HEK293 (cell line): ENCODE data around the gene KRT81.

Experiments used
- CTCF ChIA-PET: fragments of 350-600 bp; formaldehyde crosslinking; extraction: SDS; loops from one replicate; lab custom pipeline; 2021; ENCODE audit warnings: antibody characterized with exemption; lab: Yijun Ruan, JAX
- POLR2A ChIA-PET: fragments of 300-600 bp; formaldehyde crosslinking; extraction: SDS; loops from one replicate; lab custom pipeline; 2020; ENCODE audit warnings: antibody characterized with exemption, inconsistent platforms; lab: Yijun Ruan, JAX
- H3K27ac ChIP-seq: fragments of 200-500 bp; sonication (Bioruptor generic); 2 replicates; pipeline ENCODE4 v1.5.1; 2014; ENCODE audit warnings: low read depth, low read length, control low read depth, inconsistent platforms; ENCODE audit errors: extremely low read depth
- H3K36me3 ChIP-seq, 2 experiments: fragments of 200-500 bp in 1 of 2; sonication (Bioruptor generic) in 1 of 2; 1 replicate in 1 of 2; 2 replicates in 1 of 2; pipeline ENCODE4 v1.5.1; 2014 to 2017; ENCODE audit warnings: inconsistent platforms in 2 of 2, low read length in 2 of 2; ENCODE audit not compliant: control insufficient read depth in 2 of 2, insufficient read depth in 1 of 2
- H3K4me1 ChIP-seq: fragments of 200-500 bp; sonication (Bioruptor generic); 2 replicates; pipeline ENCODE4 v1.5.1; 2014; ENCODE audit warnings: mild to moderate bottlenecking, low read length, inconsistent platforms; ENCODE audit not compliant: control insufficient read depth, insufficient read depth
- H3K4me3 ChIP-seq: 2 replicates; pipeline ENCODE4 v1.5.1; 2011; ENCODE audit warnings: low read depth, mild to moderate bottlenecking, control low read depth, low read length, moderate library complexity
- H3K9me3 ChIP-seq: fragments of 200-500 bp; sonication (Bioruptor generic); 2 replicates; pipeline ENCODE4 v1.5.1; 2014; ENCODE audit warnings: low read depth, low read length, inconsistent platforms; ENCODE audit not compliant: control insufficient read depth, insufficient read depth
- BCL6B ChIP-seq: fragments of 450-650 bp; formaldehyde crosslinking; IDR thresholded peaks from 2 replicates; pipeline ENCODE4 v1.5.1; 2017; ENCODE audit warnings: missing biosample characterization, missing genetic modification characterization
- EGR2 ChIP-seq: fragments of 450-650 bp; formaldehyde crosslinking; IDR thresholded peaks from 2 replicates; pipeline ENCODE4 v1.5.1; 2016; ENCODE audit warnings: low read depth, missing biosample characterization, missing genetic modification characterization
- GLIS2 ChIP-seq: fragments of 450-650 bp; formaldehyde crosslinking; IDR thresholded peaks from 2 replicates; pipeline ENCODE4 v1.5.1; 2016; ENCODE audit warnings: missing biosample characterization, missing genetic modification characterization
- MYNN ChIP-seq: fragments of 450-650 bp; formaldehyde crosslinking; IDR thresholded peaks from 2 replicates; pipeline ENCODE4 v1.5.1; 2016; ENCODE audit warnings: missing biosample characterization, missing genetic modification characterization, borderline replicate concordance
- REST ChIP-seq: fragments of 450-650 bp; formaldehyde crosslinking; IDR thresholded peaks from 2 replicates; pipeline ENCODE4 v1.5.1; 2016; ENCODE audit warnings: missing biosample characterization, missing genetic modification characterization
- ZBTB17 ChIP-seq: fragments of 450-650 bp; formaldehyde crosslinking; IDR thresholded peaks from 2 replicates; pipeline ENCODE4 v1.5.1; 2016; ENCODE audit warnings: missing biosample characterization, missing genetic modification characterization
- ZBTB20 ChIP-seq: fragments of 450-650 bp; formaldehyde crosslinking; IDR thresholded peaks from 2 replicates; pipeline ENCODE4 v1.5.1; 2016; ENCODE audit warnings: missing biosample characterization, missing genetic modification characterization
- ZBTB48 ChIP-seq: fragments of 450-650 bp; formaldehyde crosslinking; IDR thresholded peaks from 2 replicates; pipeline ENCODE4 v1.5.1; 2016; ENCODE audit warnings: missing biosample characterization, missing genetic modification characterization
- ZBTB49 ChIP-seq: fragments of 450-650 bp; formaldehyde crosslinking; IDR thresholded peaks from 2 replicates; pipeline ENCODE4 v1.5.1; 2016; ENCODE audit warnings: missing biosample characterization, missing genetic modification characterization, low read depth
- ZNF175 ChIP-seq: fragments of 450-650 bp; formaldehyde crosslinking; IDR thresholded peaks from 2 replicates; pipeline ENCODE4 v1.5.1; 2016; ENCODE audit warnings: missing biosample characterization, missing genetic modification characterization
- ZNF2 ChIP-seq: fragments of 450-650 bp; formaldehyde crosslinking; IDR thresholded peaks from 2 replicates; pipeline ENCODE4 v1.5.1; 2016; ENCODE audit warnings: missing biosample characterization, missing genetic modification characterization
- ZNF211 ChIP-seq: fragments of 450-650 bp; formaldehyde crosslinking; IDR thresholded peaks from 2 replicates; pipeline ENCODE4 v1.5.1; 2016; ENCODE audit warnings: low read depth, missing biosample characterization, missing genetic modification characterization
- ZNF223 ChIP-seq: fragments of 450-650 bp; formaldehyde crosslinking; IDR thresholded peaks from 2 replicates; pipeline ENCODE4 v1.5.1; 2016; ENCODE audit warnings: missing biosample characterization, missing genetic modification characterization
- ZNF394 ChIP-seq: fragments of 450-650 bp; formaldehyde crosslinking; IDR thresholded peaks from 2 replicates; pipeline ENCODE4 v1.5.1; 2016; ENCODE audit warnings: missing biosample characterization, missing genetic modification characterization, mild to moderate bottlenecking, moderate library complexity, borderline replicate concordance
- ZNF561 ChIP-seq: fragments of 450-650 bp; IDR thresholded peaks from 2 replicates; pipeline ENCODE4 v1.5.1; 2018; ENCODE audit warnings: missing biosample characterization, missing genetic modification characterization, borderline replicate concordance
- ZNF658 ChIP-seq: fragments of 450-650 bp; formaldehyde crosslinking; IDR thresholded peaks from 2 replicates; pipeline ENCODE4; 2016; ENCODE audit warnings: missing biosample characterization, missing genetic modification characterization
- ZNF776 ChIP-seq: fragments of 450-650 bp; formaldehyde crosslinking; IDR thresholded peaks from 2 replicates; pipeline ENCODE4 v1.5.0; 2017; ENCODE audit warnings: missing biosample characterization, missing genetic modification characterization, borderline replicate concordance
- ZSCAN18 ChIP-seq: fragments of 450-650 bp; formaldehyde crosslinking; IDR thresholded peaks from 2 replicates; pipeline ENCODE4 v1.5.1; 2016; ENCODE audit warnings: missing biosample characterization, missing genetic modification characterization
- TF ChIP-seq, protein P1 (sequence below): fragments of 450-650 bp; formaldehyde crosslinking; IDR thresholded peaks from 2 replicates; pipeline ENCODE4 v1.5.1; 2016; ENCODE audit warnings: missing biosample characterization, missing genetic modification characterization
- TF ChIP-seq, protein P2 (sequence below): fragments of 450-650 bp; formaldehyde crosslinking; IDR thresholded peaks from 2 replicates; pipeline ENCODE4 v1.5.1; 2017; ENCODE audit warnings: missing biosample characterization, missing genetic modification characterization

Gene KRT81

DNA sequence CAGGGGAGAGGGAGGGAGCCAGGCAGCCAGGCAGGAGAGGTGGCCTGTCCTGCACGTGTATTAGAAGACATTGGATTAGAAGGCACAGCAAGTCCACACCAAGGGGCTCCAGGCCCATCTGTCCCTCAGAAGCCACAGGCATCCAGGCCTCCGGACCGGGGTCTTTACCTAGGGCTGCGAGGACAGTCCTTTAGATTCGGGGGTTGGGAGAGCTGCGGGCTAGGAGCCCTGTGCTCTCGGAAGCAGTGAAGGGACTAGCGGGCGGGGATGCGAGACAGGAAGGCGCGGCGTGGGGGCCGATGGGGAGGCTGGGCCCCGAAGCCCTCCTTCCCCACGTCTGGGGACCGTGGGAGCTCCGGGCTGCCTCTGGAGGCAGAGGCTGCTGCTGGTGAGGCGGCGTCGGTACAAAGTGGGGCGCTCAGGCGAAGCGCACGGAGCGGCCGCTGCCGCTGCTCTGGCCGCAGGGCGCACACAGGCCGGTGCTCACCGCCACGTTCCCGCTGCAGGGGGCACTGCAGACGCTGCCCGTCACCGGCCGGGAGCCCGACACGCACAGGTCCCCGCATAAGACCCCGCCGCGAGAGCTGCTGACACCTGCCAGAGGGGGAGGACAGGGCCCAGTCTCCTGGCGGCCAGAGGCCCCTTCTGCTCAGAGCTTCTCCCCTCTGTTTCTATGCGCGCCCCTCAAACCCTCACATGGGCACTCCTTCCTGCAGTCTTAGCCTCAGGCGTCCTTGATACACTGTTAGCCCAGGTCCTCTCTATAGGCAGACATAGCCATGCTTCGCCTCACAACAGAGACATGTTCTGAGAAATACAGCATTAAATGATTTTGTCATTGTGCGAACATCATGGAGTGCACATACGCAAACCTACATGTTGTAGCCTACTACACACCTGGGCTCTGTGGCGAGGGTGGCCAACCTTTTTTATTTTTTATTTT, 41.0 kb downstream of the KRT81 start (continued):
- no peak for TF ChIP-seq ZBTB49
- no peak for TF ChIP-seq REST (tag by site-specific recombination)
- TF ChIP-seq ZBTB17 (tag by site-specific recombination) = no peak
- TF ChIP-seq ZNF2 (tag by site-specific recombination) = no peak

GRCh38 chr12:52249511-52250047, 41.8 kb downstream of the KRT81 start:
- CTCF ChIA-PET = interaction anchor here (0.9 to 3.0 kb wide), 2 partner anchors 28 to 30 kb away, joined by 4 to 18 read pairs; no protein-coding TSS in a partner anchor
- TF ChIP-seq, protein P1, sequence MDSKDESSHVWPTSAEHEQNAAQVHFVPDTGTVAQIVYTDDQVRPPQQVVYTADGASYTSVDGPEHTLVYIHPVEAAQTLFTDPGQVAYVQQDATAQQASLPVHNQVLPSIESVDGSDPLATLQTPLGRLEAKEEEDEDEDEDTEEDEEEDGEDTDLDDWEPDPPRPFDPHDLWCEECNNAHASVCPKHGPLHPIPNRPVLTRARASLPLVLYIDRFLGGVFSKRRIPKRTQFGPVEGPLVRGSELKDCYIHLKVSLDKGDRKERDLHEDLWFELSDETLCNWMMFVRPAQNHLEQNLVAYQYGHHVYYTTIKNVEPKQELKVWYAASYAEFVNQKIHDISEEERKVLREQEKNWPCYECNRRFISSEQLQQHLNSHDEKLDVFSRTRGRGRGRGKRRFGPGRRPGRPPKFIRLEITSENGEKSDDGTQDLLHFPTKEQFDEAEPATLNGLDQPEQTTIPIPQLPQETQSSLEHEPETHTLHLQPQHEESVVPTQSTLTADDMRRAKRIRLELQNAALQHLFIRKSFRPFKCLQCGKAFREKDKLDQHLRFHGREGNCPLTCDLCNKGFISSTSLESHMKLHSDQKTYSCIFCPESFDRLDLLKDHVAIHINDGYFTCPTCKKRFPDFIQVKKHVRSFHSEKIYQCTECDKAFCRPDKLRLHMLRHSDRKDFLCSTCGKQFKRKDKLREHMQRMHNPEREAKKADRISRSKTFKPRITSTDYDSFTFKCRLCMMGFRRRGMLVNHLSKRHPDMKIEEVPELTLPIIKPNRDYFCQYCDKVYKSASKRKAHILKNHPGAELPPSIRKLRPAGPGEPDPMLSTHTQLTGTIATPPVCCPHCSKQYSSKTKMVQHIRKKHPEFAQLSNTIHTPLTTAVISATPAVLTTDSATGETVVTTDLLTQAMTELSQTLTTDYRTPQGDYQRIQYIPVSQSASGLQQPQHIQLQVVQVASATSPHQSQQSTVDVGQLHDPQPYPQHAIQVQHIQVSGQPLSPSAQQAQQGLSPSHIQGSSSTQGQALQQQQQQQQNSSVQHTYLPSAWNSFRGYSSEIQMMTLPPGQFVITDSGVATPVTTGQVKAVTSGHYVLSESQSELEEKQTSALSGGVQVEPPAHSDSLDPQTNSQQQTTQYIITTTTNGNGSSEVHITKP (tag by site-specific recombination) = no peak
- TF ChIP-seq ZNF394 = no peak
- TF ChIP-seq ZNF776 (tag by site-specific recombination) = no peak
- TF ChIP-seq, protein P2, sequence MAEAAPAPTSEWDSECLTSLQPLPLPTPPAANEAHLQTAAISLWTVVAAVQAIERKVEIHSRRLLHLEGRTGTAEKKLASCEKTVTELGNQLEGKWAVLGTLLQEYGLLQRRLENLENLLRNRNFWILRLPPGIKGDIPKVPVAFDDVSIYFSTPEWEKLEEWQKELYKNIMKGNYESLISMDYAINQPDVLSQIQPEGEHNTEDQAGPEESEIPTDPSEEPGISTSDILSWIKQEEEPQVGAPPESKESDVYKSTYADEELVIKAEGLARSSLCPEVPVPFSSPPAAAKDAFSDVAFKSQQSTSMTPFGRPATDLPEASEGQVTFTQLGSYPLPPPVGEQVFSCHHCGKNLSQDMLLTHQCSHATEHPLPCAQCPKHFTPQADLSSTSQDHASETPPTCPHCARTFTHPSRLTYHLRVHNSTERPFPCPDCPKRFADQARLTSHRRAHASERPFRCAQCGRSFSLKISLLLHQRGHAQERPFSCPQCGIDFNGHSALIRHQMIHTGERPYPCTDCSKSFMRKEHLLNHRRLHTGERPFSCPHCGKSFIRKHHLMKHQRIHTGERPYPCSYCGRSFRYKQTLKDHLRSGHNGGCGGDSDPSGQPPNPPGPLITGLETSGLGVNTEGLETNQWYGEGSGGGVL (tag by site-specific recombination) = no peak
- TF ChIP-seq ZSCAN18 (tag by site-specific recombination) = no peak
- no peak for TF ChIP-seq ZNF658 (tag by site-specific recombination)
- no peak for TF ChIP-seq ZBTB20 (tag by site-specific recombination)
- no peak for TF ChIP-seq ZNF211
- no peak for TF ChIP-seq ZNF223 (tag by site-specific recombination)
- TF ChIP-seq MYNN (tag by site-specific recombination) = no peak
- no peak for TF ChIP-seq BCL6B (tag by site-specific recombination)
- no peak for TF ChIP-seq ZNF561 (tag by site-specific recombination)
- no peak for TF ChIP-seq EGR2 (tag by site-specific recombination)
- TF ChIP-seq ZNF175 (tag by site-specific recombination) = no peak
- no peak for TF ChIP-seq ZBTB48 (tag by site-specific recombination)
- no peak for TF ChIP-seq GLIS2

More at GRCh38 chr12:52249511-52250047, 41.8 kb downstream of the KRT81 start:
- POLR2A ChIA-PET = no interaction called here
- Histone ChIP-seq H3K4me1 (peaks cover 11% of the 10 kb centered on the region; the same call in 1 of the 2 replicates), H3K36me3 (no peaks in the 10 kb centered on the region), H3K9me3 (no peaks in the 10 kb centered on the region), H3K4me3 (no peak overlapping the region), H3K27ac (no peak overlapping the region)
